Measurements from ENCODE around the gene DYNLT2. TPM values are rescaled to one million over a fixed set of nuclear protein-coding genes. Genes with fewer than 3 reads are reported as not detected.

DYNLT2 gene
- 0.98 and 1.2 TPM in 2 replicates for total RNA-seq

GRCh38 chr6:169751242-169752073, at the start of gene DYNLT2, which contains the start of gene ERMARD:
Gene DYNLT2 (minus strand): TSS chr6:169751572. CDS start chr6:169751458, 114 bp downstream.
Gene ERMARD (plus strand): TSS chr6:169751622. CDS start chr6:169751658, 36 bp downstream.

DNA sequence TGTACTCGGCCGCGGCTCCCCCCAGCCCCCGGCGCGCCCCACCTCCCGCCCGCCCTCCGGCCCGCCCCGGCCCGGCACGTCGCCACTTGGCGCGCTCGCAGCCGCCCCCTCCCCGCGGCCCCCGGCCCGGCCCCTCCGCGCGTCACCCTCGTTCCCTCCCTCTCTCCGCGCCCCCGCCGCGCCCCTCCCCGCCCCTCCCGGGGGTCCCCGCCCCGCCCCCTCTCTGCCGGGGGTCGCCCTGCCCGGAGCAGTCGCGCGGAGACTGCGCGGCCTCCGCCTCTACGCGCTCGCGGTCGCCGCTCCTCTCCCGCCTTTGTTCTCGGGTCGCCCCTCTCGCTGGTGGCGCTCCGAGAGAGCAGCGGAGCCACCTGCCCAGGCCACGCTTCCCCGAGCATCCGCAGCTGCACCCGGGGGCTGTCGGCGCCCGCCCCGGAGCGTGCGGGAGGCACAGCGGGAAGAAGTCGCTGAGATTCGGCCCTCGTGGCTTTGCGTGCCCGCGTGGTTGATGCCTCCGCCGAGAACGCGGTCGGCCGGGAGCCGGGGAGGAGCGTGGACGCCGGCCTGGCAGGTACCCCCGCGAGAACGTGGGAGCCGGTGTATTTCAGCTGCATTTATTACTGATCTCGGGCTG, 26.8 kb downstream of the DYNLT2 start, which contains the start of gene PHF10:
TSS of gene PHF10 (minus strand) at position 7 of the 631 bp plus-strand sequence. CDS start 569 bp downstream, outside the sequence.

GRCh38 chr6:169701954-169702839, 49.2 kb downstream of the DYNLT2 start, which contains the start of the genes C6orf120 and WDR27:
Gene C6orf120 (plus strand): TSS chr6:169702126. CDS start chr6:169702460, 334 bp downstream.
Gene WDR27 (minus strand): TSS chr6:169702029. CDS start chr6:169689005, 13,024 bp downstream.

Other genes starting within 250 kb of the DYNLT2 start
- gene WDR27, start 49.5 kb downstream of the DYNLT2 start, total RNA-seq: 20.4 and 22.4 TPM in 2 replicates
- 35.7 and 57.4 TPM in 2 replicates for gene C6orf120, start 49.4 kb downstream of the DYNLT2 start, total RNA-seq
- 15.8 and 16.9 TPM in 2 replicates for gene PHF10, start 27.1 kb downstream of the DYNLT2 start, total RNA-seq
- gene ERMARD, start 50 bp upstream of the DYNLT2 start, total RNA-seq: 15.4 and 24.7 TPM in 2 replicates